ENCODE measurements around the gene STIMATE. TPM values are rescaled to one million over a fixed set of nuclear protein-coding genes. Genes with fewer than 3 reads are reported as not detected.

STIMATE gene
- total RNA-seq, 2 donors from 2014 or later, result 7.6 to 10.3 TPM

DNA sequence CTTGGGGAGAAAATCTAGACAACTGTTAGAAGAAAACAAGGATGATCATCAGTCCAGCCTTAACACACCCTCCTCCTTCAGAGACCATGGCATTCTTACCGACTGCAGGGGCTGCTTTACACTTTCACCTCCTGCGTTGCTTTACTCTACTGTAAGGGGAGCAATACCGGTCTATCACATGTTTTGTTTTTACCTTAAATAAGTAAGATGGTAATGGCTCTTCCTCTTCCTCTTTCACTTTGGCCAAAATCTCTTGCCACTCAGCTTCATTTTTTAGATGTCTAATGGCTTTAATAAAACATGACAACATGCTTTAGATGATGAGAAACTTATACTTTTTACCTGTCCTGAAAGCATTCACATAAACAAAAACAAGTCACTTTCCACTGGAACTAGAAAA, 33.4 kb upstream of the STIMATE start:
- H3K27ac ChIP-seq, result no peak overlapping the region
- no peaks in the 10 kb centered on the region for H3K9me3 ChIP-seq
- H3K36me3 ChIP-seq, result peaks cover 18% of the 10 kb centered on the region
- TF ChIP-seq, protein P1, sequence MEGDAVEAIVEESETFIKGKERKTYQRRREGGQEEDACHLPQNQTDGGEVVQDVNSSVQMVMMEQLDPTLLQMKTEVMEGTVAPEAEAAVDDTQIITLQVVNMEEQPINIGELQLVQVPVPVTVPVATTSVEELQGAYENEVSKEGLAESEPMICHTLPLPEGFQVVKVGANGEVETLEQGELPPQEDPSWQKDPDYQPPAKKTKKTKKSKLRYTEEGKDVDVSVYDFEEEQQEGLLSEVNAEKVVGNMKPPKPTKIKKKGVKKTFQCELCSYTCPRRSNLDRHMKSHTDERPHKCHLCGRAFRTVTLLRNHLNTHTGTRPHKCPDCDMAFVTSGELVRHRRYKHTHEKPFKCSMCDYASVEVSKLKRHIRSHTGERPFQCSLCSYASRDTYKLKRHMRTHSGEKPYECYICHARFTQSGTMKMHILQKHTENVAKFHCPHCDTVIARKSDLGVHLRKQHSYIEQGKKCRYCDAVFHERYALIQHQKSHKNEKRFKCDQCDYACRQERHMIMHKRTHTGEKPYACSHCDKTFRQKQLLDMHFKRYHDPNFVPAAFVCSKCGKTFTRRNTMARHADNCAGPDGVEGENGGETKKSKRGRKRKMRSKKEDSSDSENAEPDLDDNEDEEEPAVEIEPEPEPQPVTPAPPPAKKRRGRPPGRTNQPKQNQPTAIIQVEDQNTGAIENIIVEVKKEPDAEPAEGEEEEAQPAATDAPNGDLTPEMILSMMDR (IDR thresholded peaks at IDR 0.05), result no peak
- DNase-seq (ENCODE audit: low spot score), result no peak
- no peaks in the 10 kb centered on the region for H3K4me1 ChIP-seq
- no peak overlapping the region for H3K4me3 ChIP-seq
- H3K27me3 ChIP-seq, result no peaks in the 10 kb centered on the region

DNA sequence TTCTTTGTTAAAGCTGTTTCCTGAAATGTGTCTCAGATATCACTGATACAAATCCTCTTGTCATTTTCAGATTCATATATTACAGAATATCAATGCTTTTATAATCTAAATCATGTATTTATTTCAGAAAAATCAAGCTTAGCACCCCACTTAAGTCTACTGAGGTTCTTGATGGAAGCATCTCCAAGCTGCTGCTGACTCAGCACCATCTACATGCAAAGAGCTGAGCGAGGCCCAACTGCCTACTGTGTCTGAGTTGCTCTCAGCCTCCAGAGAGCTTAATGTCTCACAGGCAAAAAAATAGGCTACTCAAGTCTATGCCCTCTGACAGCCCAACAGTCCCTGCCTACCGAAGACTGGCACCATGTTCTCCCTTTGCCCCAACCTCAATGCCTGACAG, 29.2 kb upstream of the STIMATE start:
- no peaks in the 10 kb centered on the region for H3K4me1 ChIP-seq
- H3K9me3 ChIP-seq, result no peaks in the 10 kb centered on the region
- no peaks in the 10 kb centered on the region for H3K27me3 ChIP-seq
- H3K36me3 ChIP-seq, result peaks cover 17% of the 10 kb centered on the region
- TF ChIP-seq, protein P1 (IDR thresholded peaks at IDR 0.05), result no peak
- H3K27ac ChIP-seq, result no peak overlapping the region
- no peak for DNase-seq (ENCODE audit: low spot score)
- H3K4me3 ChIP-seq, result no peak overlapping the region

DNA sequence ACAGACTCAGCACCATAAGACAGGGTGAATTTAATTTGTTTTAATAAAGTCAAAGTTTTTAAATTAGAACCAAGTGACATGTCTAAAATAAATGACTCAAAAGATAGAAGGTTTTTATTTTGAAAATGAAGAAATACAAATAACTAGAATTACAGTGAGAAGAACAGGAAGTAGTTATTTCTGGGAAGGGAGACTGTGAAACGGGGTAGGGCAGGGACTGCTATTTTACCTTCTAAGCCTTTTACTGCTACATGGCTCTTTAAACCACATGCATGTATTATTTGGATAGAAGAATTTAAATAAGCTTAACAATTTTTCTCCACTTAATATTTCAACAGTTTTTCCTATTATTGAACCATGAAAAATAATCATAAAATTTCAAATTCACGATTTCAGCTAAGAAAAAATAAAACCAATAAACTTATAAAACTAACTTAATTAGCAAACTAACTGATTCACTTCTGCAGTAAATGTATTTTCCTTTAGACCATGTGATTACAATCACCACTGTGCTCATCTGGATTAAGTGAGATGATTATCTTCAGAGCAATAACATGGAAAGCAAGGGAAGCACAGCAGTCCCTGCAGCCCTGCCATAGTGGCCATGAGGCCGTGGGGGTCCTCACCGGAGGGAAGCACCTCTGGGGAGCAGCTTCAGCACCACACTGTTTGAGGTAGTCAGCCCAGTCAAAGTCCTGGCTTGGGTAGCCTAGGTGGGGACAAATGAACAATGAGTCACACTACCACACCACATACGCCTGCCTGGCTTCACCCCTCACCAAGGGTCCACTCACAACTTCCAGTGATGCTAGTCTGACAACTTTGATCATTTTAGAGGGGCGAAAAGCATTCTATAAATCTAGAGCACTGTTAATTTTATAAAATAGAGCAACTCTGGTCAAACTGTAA, 28.3 kb upstream of the STIMATE start:
- no peaks in the 10 kb centered on the region for H3K4me1 ChIP-seq
- no peak overlapping the region for H3K27ac ChIP-seq

DNA sequence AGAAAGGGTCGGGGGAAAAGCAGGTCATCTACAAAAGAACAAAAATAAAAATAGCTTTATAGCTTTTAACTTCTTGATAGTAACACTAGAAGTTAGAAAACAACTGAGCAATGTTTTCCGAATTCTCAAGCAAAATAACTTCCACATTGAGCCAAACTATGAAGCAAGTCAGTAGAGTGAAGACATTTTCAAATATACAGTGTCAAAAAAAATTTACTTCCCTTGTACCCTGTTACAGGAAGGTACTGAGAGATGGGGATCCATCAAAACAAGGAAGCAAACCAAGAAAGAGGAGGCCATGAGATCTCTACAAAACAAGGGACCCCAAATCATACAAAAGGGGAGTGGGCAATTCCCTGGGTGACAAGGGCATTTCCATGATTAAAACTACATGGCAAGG, 26.6 kb upstream of the STIMATE start:
- Histone ChIP-seq H3K9me3 (no peaks in the 10 kb centered on the region), H3K27ac (no peak overlapping the region), H3K4me1 (no peaks in the 10 kb centered on the region), H3K27me3 (no peaks in the 10 kb centered on the region), H3K4me3 (no peak overlapping the region), H3K36me3 (peaks cover 36% of the 10 kb centered on the region)
- TF ChIP-seq, protein P1 (IDR thresholded peaks at IDR 0.05), result no peak
- no peak for DNase-seq (ENCODE audit: low spot score)

More for the DNA sequence above, 28.3 kb upstream of the STIMATE start:
- no peaks in the 10 kb centered on the region for H3K9me3 ChIP-seq
- DNase-seq (ENCODE audit: low spot score), result no peak
- TF ChIP-seq, protein P1 (IDR thresholded peaks at IDR 0.05), result no peak
- no peak overlapping the region for H3K4me3 ChIP-seq
- peaks cover 22% of the 10 kb centered on the region for H3K36me3 ChIP-seq
- no peaks in the 10 kb centered on the region for H3K27me3 ChIP-seq

DNA sequence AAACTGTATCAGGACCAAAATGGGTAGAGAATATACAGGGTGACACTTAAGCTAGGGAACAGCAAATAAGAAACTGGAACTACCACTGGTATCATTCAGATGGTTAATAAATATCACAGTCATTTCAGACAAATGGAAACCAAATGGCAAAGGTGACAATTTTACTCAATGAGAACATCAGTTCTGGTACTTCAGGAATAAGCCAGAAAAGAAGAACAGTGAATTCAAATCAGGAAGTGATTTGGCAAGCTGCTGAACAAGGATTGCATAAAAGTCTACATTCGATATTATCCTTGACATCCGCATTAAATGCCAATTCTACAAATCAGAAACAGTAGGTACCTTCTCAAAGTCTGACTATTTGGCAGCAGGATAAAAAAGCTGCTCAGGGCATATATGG, 23.5 kb upstream of the STIMATE start:
- H3K9me3 ChIP-seq, result no peaks in the 10 kb centered on the region
- DNase-seq (ENCODE audit: low spot score), result no peak
- no peaks in the 10 kb centered on the region for H3K27me3 ChIP-seq
- TF ChIP-seq, protein P1 (IDR thresholded peaks at IDR 0.05), result no peak
- H3K4me3 ChIP-seq, result no peak overlapping the region
- peaks cover 27% of the 10 kb centered on the region for H3K36me3 ChIP-seq
- H3K4me1 ChIP-seq, result no peaks in the 10 kb centered on the region
- no peak overlapping the region for H3K27ac ChIP-seq

Measured in right atrium auricular region (tissue), 2 donors.